Smooth muscle cell (in vitro differentiated cells): ENCODE measurements around the gene STARD5. TPM values are rescaled to one million over a fixed set of nuclear protein-coding genes. Genes with fewer than 3 reads are reported as not detected.

ENCODE experiments used
- DNase-seq: peaks from one replicate; lab custom pipeline; 2025; ENCODE audit not compliant: unreplicated experiment; lab: John Stamatoyannopoulos, UW
- H2AFZ ChIP-seq: fragments of 200-600 bp; sonication (generic); 2 replicates; pipeline ENCODE4 v1.6.0; 2016; ENCODE audit warnings: antibody characterized with exemption, low read depth, mild to moderate bottlenecking
- H3F3A ChIP-seq: fragments of 200-600 bp; sonication (generic); 2 replicates; pipeline ENCODE4 v1.6.0; 2017; ENCODE audit warnings: antibody characterized with exemption, low read depth
- H3K27ac ChIP-seq: fragments of 200-600 bp; sonication (generic); 2 replicates; pipeline ENCODE4 v1.5.1; 2016; ENCODE audit warnings: low read depth, mild to moderate bottlenecking
- H3K27me3 ChIP-seq: fragments of 200-600 bp; sonication (generic); 2 replicates; pipeline ENCODE4 v1.6.1; 2016; ENCODE audit warnings: low read depth, mild to moderate bottlenecking
- H3K36me3 ChIP-seq: fragments of 200-600 bp; sonication (generic); 2 replicates; pipeline ENCODE4 v1.5.1; 2016; ENCODE audit warnings: low read depth
- H3K4me1 ChIP-seq: fragments of 200-600 bp; sonication (generic); 2 replicates; pipeline ENCODE4 v1.5.1; 2016; ENCODE audit warnings: low read depth
- H3K4me2 ChIP-seq: fragments of 200-600 bp; sonication (generic); 2 replicates; pipeline ENCODE4 v1.6.0; 2016; ENCODE audit warnings: mild to moderate bottlenecking
- H3K4me3 ChIP-seq: fragments of 200-600 bp; sonication (generic); 2 replicates; pipeline ENCODE4 v1.5.1; 2016; ENCODE audit warnings: mild to moderate bottlenecking
- H3K79me2 ChIP-seq: fragments of 200-600 bp; sonication (generic); 2 replicates; pipeline ENCODE4 v1.6.0; 2016; ENCODE audit warnings: low read depth, mild to moderate bottlenecking
- H3K9ac ChIP-seq: fragments of 200-600 bp; sonication (generic); 2 replicates; pipeline ENCODE4 v1.6.0; 2016; ENCODE audit warnings: low read depth
- H3K9me3 ChIP-seq: fragments of 200-600 bp; sonication (generic); replicated peaks from 2 replicates; pipeline ENCODE4 v1.5.1; 2016; ENCODE audit warnings: low read depth
- H4K20me1 ChIP-seq: fragments of 200-600 bp; sonication (generic); 2 replicates; pipeline ENCODE4 v1.6.0; 2016; ENCODE audit warnings: low read depth
- CTCF ChIP-seq: fragments of 200-600 bp; sonication (generic); IDR thresholded peaks from 2 replicates; pipeline ENCODE4 v1.5.1; 2017; ENCODE audit warnings: borderline replicate concordance, mild to moderate bottlenecking, antibody characterized with exemption; ENCODE audit not compliant: insufficient read depth, poor library complexity, severe bottlenecking
- WGBS: methylation state at CpG from one replicate; pipeline ENCODE4 v1.1.7; 2016; ENCODE audit warnings: low lambda C conversion rate; 5-methylcytosine and 5-hydroxymethylcytosine counted together
- polyA plus RNA-seq: library from polyadenylated mRNA; unstranded; fragments of >200 nt; fragmentation: Nextera tagmentation; extraction: Ambion mirVana; gene quantifications from 2 replicates; pipeline ENCODE4 v1.2.1, GENCODE V29; 2016
- total RNA-seq: library from RNA; depleted of rRNA; stranded (reverse); fragments of >200 nt; gene quantifications from 2 replicates; pipeline ENCODE4 v1.2.3, GENCODE V29; 2014

Gene STARD5
- total and polyA plus RNA-seq, 2 experiments from 2014 or later: 1.6 to 6.2 TPM

DNA sequence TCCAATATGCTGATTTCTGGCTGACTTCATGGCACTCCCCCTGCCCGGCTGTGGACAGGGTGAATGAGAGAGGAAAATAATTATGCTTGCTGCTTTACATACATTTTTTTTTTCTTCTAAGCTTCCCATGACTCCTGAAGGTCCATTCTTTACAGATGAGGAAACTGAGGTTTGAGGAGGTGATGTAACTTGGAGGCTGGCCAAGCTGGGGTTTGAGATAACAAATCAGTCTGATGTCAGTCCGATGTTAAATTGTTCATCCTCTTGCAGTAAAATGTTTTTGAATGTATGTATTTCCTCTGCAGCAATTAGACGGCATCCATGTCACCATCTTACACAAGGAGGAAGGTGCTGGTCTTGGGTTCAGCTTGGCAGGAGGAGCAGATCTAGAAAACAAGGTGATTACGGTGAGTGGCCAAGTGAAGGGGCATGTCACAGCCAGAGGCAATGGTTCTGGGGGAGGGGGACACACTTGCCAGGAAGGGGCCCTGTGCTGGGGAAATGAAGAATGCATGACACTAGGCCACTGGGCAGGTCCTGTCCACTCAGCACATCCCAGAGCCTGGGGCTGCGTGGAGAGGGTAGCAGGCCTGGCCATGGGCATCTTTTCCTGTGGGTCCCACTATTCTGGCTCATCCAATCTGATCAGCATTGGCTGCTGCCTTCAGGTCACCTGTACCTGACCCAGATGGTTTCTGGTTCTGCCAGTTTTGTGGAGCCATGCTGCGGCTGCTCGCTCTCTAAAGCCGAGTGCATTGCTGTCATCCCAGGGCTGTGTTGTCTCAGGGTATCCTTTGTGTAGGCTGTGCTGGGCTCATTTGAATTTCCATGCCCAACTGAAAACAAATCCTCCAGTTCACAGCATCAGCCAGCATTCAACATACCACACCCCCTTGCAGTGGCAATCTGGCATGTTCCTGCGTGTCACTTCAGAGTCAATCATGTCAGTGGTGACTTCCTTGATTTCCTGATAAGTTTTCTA is 20.4 kb downstream of the STARD5 start:
- Histone ChIP-seq H4K20me1 (no peaks in the 10 kb centered on the region), H3K9me3 (no peaks in the 10 kb centered on the region), H3F3A (no peaks in the 10 kb centered on the region), H3K4me2 (peak overlapping the region; percentile 55), H3K4me1 (peaks cover 13% of the 10 kb centered on the region), H3K79me2 (no peaks in the 10 kb centered on the region), H3K9ac (no peak overlapping the region), H2AFZ (peak overlapping the region; percentile 77), H3K4me3 (no peak overlapping the region), H3K27me3 (no peaks in the 10 kb centered on the region), H3K27ac (peak overlapping the region; percentile 72), H3K36me3 (no peaks in the 10 kb centered on the region)
- 69% methylated on average over 9 of the region's 9 CpGs for WGBS
- no peak for DNase-seq
- no peak for TF ChIP-seq CTCF

DNA sequence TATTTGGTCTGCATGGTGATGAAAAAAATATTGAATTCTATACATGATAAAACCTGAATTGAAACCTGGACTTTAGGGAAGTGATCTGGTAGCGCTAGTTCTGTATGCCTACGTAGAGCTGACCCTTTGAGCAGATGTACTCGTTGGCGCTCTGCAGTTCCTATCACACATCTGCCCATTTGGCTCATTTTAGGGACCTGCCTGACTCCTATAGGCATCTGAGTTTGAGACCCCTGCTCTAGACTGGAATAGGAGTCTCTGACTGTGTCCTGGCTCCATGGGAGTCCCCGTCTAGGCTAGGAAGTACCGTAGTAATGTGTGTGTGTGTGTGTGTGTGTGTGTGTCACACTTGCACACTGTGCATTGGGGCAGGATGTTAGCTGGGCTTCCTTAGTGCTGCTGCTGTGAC is 21.2 kb downstream of the STARD5 start:
- no peak overlapping the region for H3K4me2 ChIP-seq
- no peaks in the 10 kb centered on the region for H3K36me3 ChIP-seq
- 95% methylated on average over 6 of the region's 6 CpGs for WGBS
- no peaks in the 10 kb centered on the region for H3K79me2 ChIP-seq
- H3K4me1 ChIP-seq: peaks cover 13% of the 10 kb centered on the region
- H3K27me3 ChIP-seq: no peaks in the 10 kb centered on the region
- TF ChIP-seq CTCF: no peak
- no peak overlapping the region for H3K4me3 ChIP-seq
- no peak for DNase-seq
- no peaks in the 10 kb centered on the region for H3K9me3 ChIP-seq
- H3F3A ChIP-seq: no peaks in the 10 kb centered on the region
- H4K20me1 ChIP-seq: no peaks in the 10 kb centered on the region
- H2AFZ ChIP-seq: no peak overlapping the region
- H3K27ac ChIP-seq: no peak overlapping the region
- no peak overlapping the region for H3K9ac ChIP-seq

- WGBS: 89% methylated on average over 5 of the region's 5 CpGs
Measured at GRCh38 chr15:81301815-81302399, 22.0 kb downstream of the STARD5 start.

More at GRCh38 chr15:81301815-81302399, 22.0 kb downstream of the STARD5 start:
- no peak for TF ChIP-seq CTCF
- no peak overlapping the region for H3K4me2 ChIP-seq
- H3K9me3 ChIP-seq: no peaks in the 10 kb centered on the region
- no peak overlapping the region for H2AFZ ChIP-seq
- no peaks in the 10 kb centered on the region for H4K20me1 ChIP-seq
- no peak overlapping the region for H3K9ac ChIP-seq
- H3K27ac ChIP-seq: no peak overlapping the region
- no peaks in the 10 kb centered on the region for H3K79me2 ChIP-seq
- H3K36me3 ChIP-seq: no peaks in the 10 kb centered on the region
- no peaks in the 10 kb centered on the region for H3F3A ChIP-seq
- no peak overlapping the region for H3K4me3 ChIP-seq
- H3K4me1 ChIP-seq: peaks cover 13% of the 10 kb centered on the region
- H3K27me3 ChIP-seq: no peaks in the 10 kb centered on the region
- DNase-seq: no peak
